Thyroid gland (tissue), 4 donors: ENCODE measurements around the gene CNFN. TPM values are rescaled to one million over a fixed set of nuclear protein-coding genes. Genes with fewer than 3 reads are reported as not detected.

Experiments used
- DNase-seq, 2 donors: peaks; one replicate each; pipeline ENCODE4 v3.0.0-alpha.2; 2019
- H3K27ac ChIP-seq, 3 donors: fragments of 200-600 bp; sonication (generic); 1 replicate in 2 of 3; 2 replicates in 1 of 3; pipeline ENCODE4 v1.5.1; 2016 to 2019; ENCODE audit warnings: mild to moderate bottlenecking in 1 of 3, moderate library complexity in 1 of 3
- H3K27me3 ChIP-seq: fragments of 200-600 bp; sonication (generic); one replicate; pipeline ENCODE4 v1.5.1; 2019
- H3K36me3 ChIP-seq, 2 donors: fragments of 200-600 bp; sonication (generic); one replicate each; pipeline ENCODE4 v1.5.1; 2016 to 2019
- H3K4me1 ChIP-seq, 2 donors: fragments of 200-600 bp; sonication (generic); one replicate each; pipeline ENCODE4 v1.5.1; 2017 to 2019
- H3K4me3 ChIP-seq, 3 donors: fragments of 200-600 bp; sonication (generic); replicated peaks in 1 of 3; 1 replicate in 2 of 3; 2 replicates in 1 of 3; pipeline ENCODE4 v1.5.1; 2016; ENCODE audit warnings: mild to moderate bottlenecking in 1 of 3
- H3K9me3 ChIP-seq: fragments of 200-600 bp; sonication (generic); one replicate; pipeline ENCODE4 v1.5.1; 2017
- POLR2A ChIP-seq, 2 donors: fragments of 450-650 bp; IDR thresholded peaks; one replicate each; pipeline ENCODE4 v1.6.1; 2017; ENCODE audit warnings: antibody characterized with exemption in 2 of 2, mild to moderate bottlenecking in 2 of 2, moderate library complexity in 1 of 2
- WGBS, 2 donors: methylation state at CpG; one replicate each; pipeline ENCODE4 v1.1.5; 2017; 5-methylcytosine and 5-hydroxymethylcytosine counted together
- intact Hi-C: fragments of 100-400 bp; cut with DNase I; formaldehyde crosslinking; loops from one replicate; pipeline ENCODE4 v1.15.1; 2023
- total RNA-seq, 4 donors: library from RNA; depleted of rRNA; stranded (reverse); fragments of >200 nt; gene quantifications; one replicate each; pipeline ENCODE4 v1.2.3, GENCODE V29; 2016
- TF ChIP-seq, protein P1 (sequence below), 6 experiments: fragments of 200-600 bp in 3 of 6; fragments of 450-650 bp in 3 of 6; sonication (generic) in 3 of 6; IDR thresholded peaks; one replicate each; pipeline ENCODE4 v1.5.1; 2016 to 2019; ENCODE audit warnings: antibody characterized with exemption in 6 of 6, mild to moderate bottlenecking in 2 of 6, inconsistent platforms in 1 of 6, moderate library complexity in 1 of 6

CNFN gene
- total RNA-seq, 4 donors from 2014 or later = 1.0 TPM; not detected in 3

DNA sequence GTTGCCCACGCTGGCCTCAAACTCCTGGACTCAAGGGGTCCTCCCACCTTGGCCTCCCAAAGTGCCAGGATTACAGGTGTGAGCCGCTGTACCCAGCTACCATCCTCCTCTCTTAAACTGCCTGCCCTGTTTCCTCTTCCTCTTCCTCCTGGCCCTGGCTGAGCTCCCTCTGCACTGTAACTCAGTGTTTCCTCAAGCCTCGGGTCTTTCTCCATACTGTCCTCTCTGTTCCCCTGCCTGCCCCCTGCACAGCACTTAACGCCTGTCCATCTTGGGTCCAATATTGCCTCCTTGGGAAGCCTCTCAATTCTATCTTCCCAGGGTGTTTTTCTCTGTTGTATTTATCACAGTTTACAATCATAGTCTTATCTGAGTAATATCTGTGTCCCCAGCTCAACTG is 31.0 kb upstream of the CNFN start:
- Histone ChIP-seq H3K4me1 (peaks cover 8 to 13% of the 10 kb centered on the region in 2 donors), H3K4me3 (no peak overlapping the region), H3K27me3 (no peaks in the 10 kb centered on the region), H3K9me3 (no peaks in the 10 kb centered on the region), H3K27ac (peak overlapping the region in 1 of 3 donors; percentile 46), H3K36me3 (no peaks in the 10 kb centered on the region)
- WGBS, 2 donors = 76 to 86% methylated on average over 3 to 4 of the region's 4 CpGs
- DNase-seq = no peak
- TF ChIP-seq POLR2A (IDR thresholded peaks at IDR 0.05) = no peak
- TF ChIP-seq, protein P1, sequence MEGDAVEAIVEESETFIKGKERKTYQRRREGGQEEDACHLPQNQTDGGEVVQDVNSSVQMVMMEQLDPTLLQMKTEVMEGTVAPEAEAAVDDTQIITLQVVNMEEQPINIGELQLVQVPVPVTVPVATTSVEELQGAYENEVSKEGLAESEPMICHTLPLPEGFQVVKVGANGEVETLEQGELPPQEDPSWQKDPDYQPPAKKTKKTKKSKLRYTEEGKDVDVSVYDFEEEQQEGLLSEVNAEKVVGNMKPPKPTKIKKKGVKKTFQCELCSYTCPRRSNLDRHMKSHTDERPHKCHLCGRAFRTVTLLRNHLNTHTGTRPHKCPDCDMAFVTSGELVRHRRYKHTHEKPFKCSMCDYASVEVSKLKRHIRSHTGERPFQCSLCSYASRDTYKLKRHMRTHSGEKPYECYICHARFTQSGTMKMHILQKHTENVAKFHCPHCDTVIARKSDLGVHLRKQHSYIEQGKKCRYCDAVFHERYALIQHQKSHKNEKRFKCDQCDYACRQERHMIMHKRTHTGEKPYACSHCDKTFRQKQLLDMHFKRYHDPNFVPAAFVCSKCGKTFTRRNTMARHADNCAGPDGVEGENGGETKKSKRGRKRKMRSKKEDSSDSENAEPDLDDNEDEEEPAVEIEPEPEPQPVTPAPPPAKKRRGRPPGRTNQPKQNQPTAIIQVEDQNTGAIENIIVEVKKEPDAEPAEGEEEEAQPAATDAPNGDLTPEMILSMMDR (IDR thresholded peaks at IDR 0.05) = no peak
- intact Hi-C loops = no loop called here

DNA sequence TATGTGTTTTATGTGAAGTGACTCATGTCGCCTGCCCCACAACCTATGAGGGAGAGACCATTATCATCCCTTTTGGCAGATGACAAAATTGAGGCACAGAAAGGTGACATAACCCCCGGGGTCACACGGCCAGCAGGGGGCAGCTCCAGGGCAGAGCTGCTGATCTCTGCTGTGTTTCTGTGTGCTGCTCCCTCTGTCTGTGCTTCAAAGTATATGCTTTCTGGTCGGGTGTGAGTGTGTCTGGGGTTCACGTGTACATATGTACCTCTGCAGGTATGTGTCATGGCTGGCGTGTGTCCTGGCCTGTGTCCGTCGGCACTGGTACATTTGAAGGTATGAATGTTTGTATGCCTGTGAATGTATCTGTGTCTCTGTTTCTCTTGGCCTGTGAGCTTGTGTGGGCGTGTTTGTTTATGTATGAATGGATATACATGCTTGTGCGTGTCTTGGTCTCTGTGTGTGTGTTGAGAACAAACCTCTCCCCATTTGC is 30.0 kb upstream of the CNFN start:
- no peak for DNase-seq
- Histone ChIP-seq H3K9me3 (no peaks in the 10 kb centered on the region), H3K27me3 (no peaks in the 10 kb centered on the region), H3K27ac (no peak overlapping the region), H3K36me3 (no peaks in the 10 kb centered on the region), H3K4me1 (peaks cover 8 to 13% of the 10 kb centered on the region in 2 donors), H3K4me3 (no peak overlapping the region)
- WGBS, 2 donors = 51 to 65% methylated on average over 10 of the region's 10 CpGs
- intact Hi-C loops = no loop called here
- TF ChIP-seq POLR2A (IDR thresholded peaks at IDR 0.05) = no peak
- TF ChIP-seq, protein P1 (IDR thresholded peaks at IDR 0.05) = peak in 4 of 6 experiments; percentile 11 to 30 (median 22)

- H3K27ac ChIP-seq = no peak overlapping the region
Observed at GRCh38 chr19:42419309-42419708, 29.2 kb upstream of the CNFN start.

DNA sequence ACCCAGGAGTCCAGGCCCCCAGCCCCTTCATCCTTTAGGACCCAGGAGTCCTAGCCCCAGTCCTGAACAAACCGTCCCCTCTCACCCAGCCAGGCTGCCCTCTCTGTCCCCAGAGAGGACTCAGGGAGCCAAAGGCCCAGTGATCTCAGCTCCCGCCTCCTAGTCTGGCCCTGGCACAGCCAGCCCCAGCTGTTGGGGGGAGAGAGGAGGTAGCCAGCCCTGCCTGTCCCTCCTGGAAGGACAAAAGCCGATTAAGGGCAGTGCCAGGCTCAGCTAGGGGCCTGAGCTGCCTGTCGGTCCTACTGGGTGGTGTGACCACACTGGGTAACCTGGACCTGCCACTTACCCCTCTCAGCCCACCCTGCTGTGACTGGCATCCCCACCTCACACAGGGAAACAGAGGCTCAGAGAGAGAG is 22.6 kb upstream of the CNFN start:
- 70 to 75% methylated on average over 4 of the region's 4 CpGs for WGBS, 2 donors
- Histone ChIP-seq H3K36me3 (no peaks in the 10 kb centered on the region), H3K4me1 (peaks cover 4 to 9% of the 10 kb centered on the region in 2 donors), H3K4me3 (no peak overlapping the region), H3K27me3 (no peaks in the 10 kb centered on the region), H3K9me3 (no peaks in the 10 kb centered on the region), H3K27ac (no peak overlapping the region)
- TF ChIP-seq POLR2A (IDR thresholded peaks at IDR 0.05) = no peak
- TF ChIP-seq, protein P1 (IDR thresholded peaks at IDR 0.05) = no peak
- intact Hi-C loops = no loop called here
- no peak for DNase-seq

More at GRCh38 chr19:42419309-42419708, 29.2 kb upstream of the CNFN start:
- DNase-seq = no peak
- H3K4me3 ChIP-seq = no peak overlapping the region
- intact Hi-C loops = no loop called here
- H3K4me1 ChIP-seq = peaks cover 8 to 12% of the 10 kb centered on the region in 2 donors
- WGBS, 2 donors = 69 to 72% methylated on average over 6 of the region's 6 CpGs
- no peaks in the 10 kb centered on the region for H3K9me3 ChIP-seq
- no peaks in the 10 kb centered on the region for H3K36me3 ChIP-seq
- TF ChIP-seq POLR2A (IDR thresholded peaks at IDR 0.05) = no peak
- TF ChIP-seq, protein P1 (IDR thresholded peaks at IDR 0.05) = no peak
- H3K27me3 ChIP-seq = no peaks in the 10 kb centered on the region

- no peak for TF ChIP-seq POLR2A (IDR thresholded peaks at IDR 0.05)
- TF ChIP-seq, protein P1 (IDR thresholded peaks at IDR 0.05) = no peak
- intact Hi-C loops = no loop called here
- H3K27ac ChIP-seq = no peak overlapping the region
- no peak for DNase-seq
- no peaks in the 10 kb centered on the region for H3K9me3 ChIP-seq
- peaks cover 4 to 9% of the 10 kb centered on the region in 2 donors for H3K4me1 ChIP-seq
- no peak overlapping the region for H3K4me3 ChIP-seq
- no peaks in the 10 kb centered on the region for H3K36me3 ChIP-seq
- H3K27me3 ChIP-seq = no peaks in the 10 kb centered on the region
- 66 to 69% methylated on average over 7 of the region's 7 CpGs for WGBS, 2 donors
Observed at GRCh38 chr19:42412227-42412626, 22.1 kb upstream of the CNFN start.
